ENCODE data around the gene QTRT2. TPM values are rescaled to one million over a fixed set of nuclear protein-coding genes. Genes with fewer than 3 reads are reported as not detected.

QTRT2 gene
- polyA plus RNA-seq, 1 donor from 2014 or later: 16.3 TPM

GRCh38 chr3:114043205-114043604 lies 13.3 kb upstream of the QTRT2 start:
- no peak for TF ChIP-seq RAD21 (conservative IDR thresholded peaks at IDR 0.05)
- TF ChIP-seq EZH2 (IDR thresholded peaks at IDR 0.05; ENCODE audit: borderline replicate concordance, insufficient read depth, low read length, poor library complexity, severe bottlenecking): no peak
- no peak for TF ChIP-seq MXI1 (conservative IDR thresholded peaks at IDR 0.05; ENCODE audit: poor library complexity, severe bottlenecking)
- no peak for TF ChIP-seq TAF1 (IDR thresholded peaks at IDR 0.05; ENCODE audit: low read depth)
- no peak for TF ChIP-seq EP300 (conservative IDR thresholded peaks at IDR 0.05; ENCODE audit: poor library complexity, severe bottlenecking)
- no peak for TF ChIP-seq REST (IDR thresholded peaks at IDR 0.05; ENCODE audit: borderline replicate concordance)
- no peak for TF ChIP-seq POLR2AphosphoS5 (IDR thresholded peaks at IDR 0.05)
- no peak for TF ChIP-seq SMC3 (conservative IDR thresholded peaks at IDR 0.05; ENCODE audit: poor library complexity)
- no peak for TF ChIP-seq CTCF (IDR thresholded peaks at IDR 0.05; ENCODE audit: poor library complexity, severe bottlenecking)
- Histone ChIP-seq H2AFZ (ENCODE audit: low read depth, low read length) (no peak overlapping the region), H3K4me3 (ENCODE audit: low read length) (no peak overlapping the region)

GRCh38 chr3:114052216-114052615 lies 4.3 kb upstream of the QTRT2 start:
- Histone ChIP-seq H3K4me3 (ENCODE audit: low read length) (no peak overlapping the region), H4K20me1 (ENCODE audit: insufficient read depth) (no peaks in the 10 kb centered on the region), H3K36me3 (ENCODE audit: insufficient read depth, low read length) (no peaks in the 10 kb centered on the region), H3K9me2 (ENCODE audit: insufficient read depth, low read length) (no peaks in the 10 kb centered on the region), H3K27me3 (ENCODE audit: insufficient read depth, low read depth, low read length) (no peaks in the 10 kb centered on the region), H3K9ac (ENCODE audit: low read length) (no peak overlapping the region), H2AFZ (ENCODE audit: low read depth, low read length) (no peak overlapping the region), H3K9me3 (ENCODE audit: low read length) (no peaks in the 10 kb centered on the region), H3K27ac (ENCODE audit: low read length) (no peak overlapping the region), H3F3A (ENCODE audit: insufficient read depth, low read length, poor library complexity, severe bottlenecking) (no peaks in the 10 kb centered on the region), H3K79me2 (replicated peaks; ENCODE audit: insufficient read depth, low read length) (peaks cover 11% of the 10 kb centered on the region), H3K4me2 (ENCODE audit: low read length) (no peak overlapping the region)
- no peak for TF ChIP-seq REST (IDR thresholded peaks at IDR 0.05; ENCODE audit: borderline replicate concordance)
- no peak for TF ChIP-seq CTCF (IDR thresholded peaks at IDR 0.05; ENCODE audit: poor library complexity, severe bottlenecking)
- TF ChIP-seq EP300 (conservative IDR thresholded peaks at IDR 0.05; ENCODE audit: poor library complexity, severe bottlenecking): no peak
- TF ChIP-seq POLR2AphosphoS5 (IDR thresholded peaks at IDR 0.05): no peak
- TF ChIP-seq RAD21 (conservative IDR thresholded peaks at IDR 0.05): no peak
- TF ChIP-seq EZH2 (IDR thresholded peaks at IDR 0.05; ENCODE audit: borderline replicate concordance, insufficient read depth, low read length, poor library complexity, severe bottlenecking): no peak
- TF ChIP-seq TAF1 (IDR thresholded peaks at IDR 0.05; ENCODE audit: low read depth): no peak

More at GRCh38 chr3:114043205-114043604, 13.3 kb upstream of the QTRT2 start:
- Histone ChIP-seq H3F3A (ENCODE audit: insufficient read depth, low read length, poor library complexity, severe bottlenecking) (no peaks in the 10 kb centered on the region), H4K20me1 (ENCODE audit: insufficient read depth) (no peaks in the 10 kb centered on the region), H3K4me2 (ENCODE audit: low read length) (no peak overlapping the region), H3K27ac (ENCODE audit: low read length) (no peak overlapping the region), H3K79me2 (replicated peaks; ENCODE audit: insufficient read depth, low read length) (no peaks in the 10 kb centered on the region), H3K9me2 (ENCODE audit: insufficient read depth, low read length) (no peaks in the 10 kb centered on the region), H3K9ac (ENCODE audit: low read length) (no peak overlapping the region), H3K9me3 (ENCODE audit: low read length) (no peaks in the 10 kb centered on the region), H3K36me3 (ENCODE audit: insufficient read depth, low read length) (no peaks in the 10 kb centered on the region), H3K27me3 (ENCODE audit: insufficient read depth, low read depth, low read length) (no peaks in the 10 kb centered on the region)
